ENCODE results near the gene CDC14B. TPM values are rescaled to one million over a fixed set of nuclear protein-coding genes. Genes with fewer than 3 reads are reported as not detected.
"Not testable (repeated sequence)": the region's sequence is repeated elsewhere in the genome, so short reads cannot be mapped to it uniquely, and the experiment has no call there.

Gene CDC14B
- total RNA-seq (2014; rRNA removed; shearing (Covaris generic)), result 14.4 TPM in 2 replicates

DNA sequence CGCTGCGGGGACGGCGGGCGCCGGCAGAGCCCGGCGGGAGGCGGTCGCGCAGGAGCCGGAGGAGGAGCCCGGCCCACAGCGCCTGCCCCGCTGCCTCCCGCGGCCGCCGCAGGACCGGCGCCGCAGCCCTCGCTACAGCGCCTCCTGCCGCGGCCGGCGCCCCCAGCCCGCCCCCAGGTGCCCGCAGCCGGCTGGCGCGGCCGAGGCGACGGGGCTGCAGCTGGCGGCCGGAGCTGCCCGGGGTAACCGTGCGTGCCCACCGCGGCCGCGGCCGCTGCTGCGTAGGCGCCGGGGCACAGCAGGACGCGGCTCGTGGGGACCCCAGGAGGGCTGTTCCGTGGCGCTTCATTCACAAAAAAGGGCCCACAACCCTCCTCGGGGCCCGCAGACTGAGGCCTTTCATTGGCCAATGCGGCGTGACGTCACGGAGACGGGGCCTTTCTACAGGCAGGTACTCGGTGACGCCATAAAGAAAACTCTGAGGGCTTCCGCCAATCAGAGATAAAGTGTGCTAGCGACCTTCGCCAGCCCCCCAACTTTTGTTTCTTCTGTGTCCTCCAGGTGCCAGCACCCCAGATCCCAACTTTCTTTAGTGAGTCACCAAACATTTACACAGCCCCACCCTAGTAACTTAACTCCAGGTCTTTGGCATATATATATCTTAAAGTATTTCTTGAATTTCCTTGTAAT, at the start of gene CDC14B:
Gene CDC14B, minus strand, starts transcription at position 353 of the 690 bp plus-strand sequence. CDS start 465 bp downstream, outside the sequence.
- DNase-seq (ENCODE audit: low spot score), result peak; percentile 92

DNA sequence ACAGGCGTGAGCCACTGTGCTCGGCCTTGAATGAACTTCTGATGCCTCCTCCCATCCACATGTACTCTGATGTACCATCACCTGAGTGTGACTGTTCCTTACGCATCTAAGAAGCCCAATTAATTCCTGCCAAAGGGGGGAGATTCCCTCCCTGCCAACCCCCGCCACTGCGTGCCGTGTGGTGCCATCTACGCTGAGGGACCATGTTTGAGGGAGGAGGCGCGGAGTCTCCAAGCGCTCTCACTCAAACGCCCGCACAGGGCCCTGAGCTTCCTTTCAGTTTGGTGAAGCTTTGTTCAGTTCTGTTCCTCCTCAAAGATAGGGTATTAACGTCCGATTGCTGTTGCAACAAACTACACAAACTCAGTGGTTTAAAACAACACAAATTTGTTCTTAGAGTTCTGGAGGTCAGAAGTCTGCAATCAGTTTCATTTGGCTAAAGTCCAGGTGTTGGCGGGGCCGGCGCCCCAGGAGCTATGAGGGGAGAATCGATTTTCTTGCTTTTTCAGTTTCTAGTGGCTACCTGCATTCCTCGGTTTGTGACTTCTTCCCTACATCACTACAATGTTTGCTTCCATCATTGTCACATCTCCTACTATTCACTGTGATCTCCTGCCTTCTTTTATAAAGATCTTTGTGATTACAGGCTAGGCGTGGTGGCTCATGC, 49.4 kb upstream of the CDC14B start:
- no peak for DNase-seq (ENCODE audit: low spot score)

DNA sequence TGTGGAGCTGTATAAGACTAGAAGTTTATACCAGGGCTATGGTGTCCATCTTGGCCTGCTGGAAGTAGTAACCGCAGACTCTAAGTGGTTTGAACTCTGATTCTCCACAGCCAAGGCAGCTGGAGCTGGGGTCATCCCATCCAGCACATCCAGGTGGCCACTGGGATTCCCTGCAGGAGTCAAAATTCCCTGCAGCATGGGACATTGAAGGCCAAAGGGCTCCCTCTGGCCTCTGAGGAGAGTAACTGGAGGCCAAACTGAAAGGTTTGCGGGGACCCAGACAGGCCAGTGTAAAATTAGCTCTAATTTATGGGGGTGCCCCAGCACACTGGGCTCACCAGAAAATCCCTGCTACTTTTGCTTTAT, 47.7 kb upstream of the CDC14B start:
- no peak for DNase-seq (ENCODE audit: low spot score)

DNA sequence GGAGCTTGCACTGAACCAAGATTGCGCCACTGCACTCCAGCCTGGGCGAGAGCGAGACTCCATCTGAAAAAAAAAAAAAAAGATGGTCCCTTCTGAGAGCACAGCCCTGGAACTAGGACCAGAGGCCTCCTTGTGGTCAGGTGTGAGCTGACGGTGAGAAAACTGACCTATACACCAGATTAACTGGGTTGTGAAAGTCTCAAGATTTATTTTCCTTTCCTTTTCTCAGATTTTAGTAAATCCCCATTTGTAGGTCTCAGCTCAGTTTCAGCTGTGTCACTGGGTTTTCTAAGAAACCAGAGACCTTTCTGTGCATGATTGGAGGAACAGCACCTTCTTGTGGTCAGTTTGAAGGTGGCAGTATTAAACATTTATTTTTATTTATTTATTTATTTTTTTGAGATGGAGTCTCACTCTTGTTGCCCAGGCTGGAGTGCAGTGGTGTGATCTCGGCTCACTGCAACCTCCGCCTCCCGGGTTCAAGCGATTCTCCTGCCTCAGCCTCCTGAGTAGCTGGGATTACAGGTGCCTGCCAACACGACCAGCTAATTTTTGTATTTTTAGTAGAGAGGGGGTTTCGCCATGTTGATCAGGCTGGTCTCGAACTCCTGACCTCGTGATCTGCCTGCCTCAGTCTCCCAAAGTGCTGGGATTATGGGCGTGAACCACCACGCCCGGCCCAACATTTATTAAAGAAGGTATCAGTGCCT, 47.2 kb upstream of the CDC14B start:
- peak; percentile 79 for DNase-seq (ENCODE audit: low spot score)

DNA sequence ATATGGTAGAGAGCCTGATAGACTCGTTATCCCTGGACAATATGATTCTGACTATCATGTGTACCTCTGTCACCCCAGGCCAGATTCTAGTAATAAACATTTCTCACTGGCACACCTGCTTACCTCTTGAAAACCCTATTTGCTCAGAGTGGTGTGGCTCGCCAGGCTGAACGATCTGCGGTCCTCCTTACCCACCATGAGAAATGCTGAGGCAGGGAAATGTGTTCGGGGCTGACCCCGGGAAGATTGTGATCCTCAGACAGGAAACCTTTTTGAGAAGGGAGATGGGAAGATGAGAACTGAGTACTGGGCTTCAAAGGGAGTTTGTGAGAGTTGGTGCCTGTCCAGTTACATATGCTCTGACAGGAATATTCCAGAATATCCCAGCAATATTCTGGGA, 46.1 kb upstream of the CDC14B start:
- DNase-seq (ENCODE audit: low spot score), result no peak

DNA sequence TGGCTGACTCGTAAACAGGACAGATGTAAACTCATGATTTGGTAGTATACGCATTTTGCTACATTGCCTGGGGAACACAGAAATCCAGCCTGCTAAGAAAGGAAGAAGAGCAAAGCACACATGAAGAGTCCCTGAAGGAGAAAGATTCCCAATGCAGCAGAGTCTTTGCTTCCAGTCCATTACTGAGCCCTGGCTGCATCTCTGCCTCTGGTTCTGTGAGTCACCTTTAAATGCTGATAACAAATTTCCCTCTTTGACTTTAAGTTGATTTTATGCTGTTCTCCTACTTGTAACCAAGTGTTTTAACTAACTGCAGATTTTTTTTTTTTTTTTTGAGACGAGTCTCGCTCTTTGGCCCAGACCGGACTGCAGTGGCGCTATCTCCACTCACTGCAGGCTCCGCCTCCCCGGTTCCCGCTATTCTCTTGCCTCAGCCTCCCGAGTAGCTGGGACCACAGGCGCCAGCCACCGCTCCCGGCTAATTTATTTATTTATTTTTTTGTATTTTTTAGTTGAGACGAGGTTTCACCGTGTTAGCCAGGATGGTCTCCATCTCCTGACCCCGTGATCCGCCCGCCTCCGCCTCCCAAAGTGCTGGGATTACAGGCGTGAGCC, 44.0 kb upstream of the CDC14B start:
- no peak for DNase-seq (ENCODE audit: low spot score)

DNA sequence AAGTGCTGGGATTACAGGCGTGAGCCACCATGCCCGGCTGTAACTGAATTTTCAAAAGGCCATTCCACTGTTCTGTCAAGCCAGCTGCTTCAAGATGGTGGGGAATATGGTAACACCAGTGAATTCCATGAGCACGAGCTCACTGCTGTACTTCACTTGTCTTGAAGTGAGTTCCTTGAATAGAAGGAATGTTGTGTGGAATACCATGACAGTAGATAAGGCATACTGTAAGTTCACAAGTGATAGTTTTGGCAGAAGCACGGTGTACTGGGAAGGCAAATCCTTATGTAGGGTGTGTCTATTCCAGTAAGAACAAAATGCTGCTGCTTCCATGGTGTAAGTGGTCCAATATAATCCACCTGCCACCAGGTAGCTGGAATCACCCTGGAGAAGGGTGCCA, 42.1 kb upstream of the CDC14B start:
- no peak for DNase-seq (ENCODE audit: low spot score)

DNA sequence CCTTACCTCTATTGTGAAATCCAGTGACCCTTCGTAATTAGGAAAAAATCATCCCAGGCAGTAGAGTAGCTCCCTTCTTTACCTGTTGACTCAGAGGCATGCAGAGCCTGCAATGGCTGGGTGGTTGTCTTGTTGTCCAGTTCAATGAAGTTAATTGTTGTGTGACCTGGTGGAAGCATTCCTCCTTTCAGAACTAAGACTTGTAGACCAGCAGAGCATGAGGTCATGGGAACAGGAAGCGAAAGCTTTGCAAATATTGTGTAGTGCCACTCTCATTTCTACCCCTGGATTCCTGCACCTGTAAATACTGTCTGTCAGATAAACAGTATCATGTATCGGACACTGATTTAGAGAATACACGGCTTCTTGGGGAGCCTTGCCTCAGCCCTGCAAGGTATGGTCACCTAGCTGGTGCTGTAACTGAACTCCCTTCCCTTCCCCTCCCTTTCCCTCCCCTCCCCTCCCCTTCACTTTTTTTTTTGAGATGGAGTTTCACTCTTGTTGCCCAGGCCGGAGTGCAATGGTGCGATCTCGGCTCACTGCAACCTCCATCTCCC, 41.1 kb upstream of the CDC14B start:
- no peak for DNase-seq (ENCODE audit: low spot score)

DNA sequence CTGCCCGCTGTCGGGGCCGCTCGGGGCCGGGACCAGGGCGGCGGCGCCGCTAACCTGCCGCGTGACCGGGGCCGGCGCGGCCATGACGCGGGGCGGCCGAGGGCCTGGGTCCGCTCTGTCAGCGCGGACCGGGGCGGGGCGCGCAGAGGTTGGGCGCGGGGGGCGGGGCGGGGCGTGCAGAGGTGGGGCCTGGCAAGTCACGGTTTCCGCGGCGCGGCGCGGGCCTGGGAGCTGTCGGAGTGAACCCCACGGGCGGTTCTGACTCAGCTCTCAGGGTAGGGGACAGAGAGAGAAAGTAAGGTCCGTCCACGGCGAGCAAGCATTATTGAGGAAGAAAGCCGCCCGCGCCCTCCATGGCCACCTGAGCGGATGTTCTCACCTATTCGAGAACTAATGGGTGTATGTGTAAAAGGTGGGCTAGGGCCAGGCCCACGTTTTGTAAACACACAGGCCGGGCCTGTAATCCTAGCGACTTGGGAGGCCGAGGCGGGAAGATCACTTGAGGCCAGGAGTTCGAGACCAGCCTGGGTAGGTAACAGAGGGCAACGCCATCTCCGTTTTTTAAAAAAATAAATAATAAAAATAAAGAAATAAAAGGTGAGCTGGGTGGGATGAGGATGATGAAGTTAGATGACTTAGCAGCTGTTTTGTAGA, 35.7 kb upstream of the CDC14B start, which contains the start of gene PRXL2C:
Gene PRXL2C, minus strand, starts transcription at position 120 of the 654 bp plus-strand sequence. Its CDS starts 36 bp downstream, at position 84.
- DNase-seq (ENCODE audit: low spot score), result peak; percentile 28

DNA sequence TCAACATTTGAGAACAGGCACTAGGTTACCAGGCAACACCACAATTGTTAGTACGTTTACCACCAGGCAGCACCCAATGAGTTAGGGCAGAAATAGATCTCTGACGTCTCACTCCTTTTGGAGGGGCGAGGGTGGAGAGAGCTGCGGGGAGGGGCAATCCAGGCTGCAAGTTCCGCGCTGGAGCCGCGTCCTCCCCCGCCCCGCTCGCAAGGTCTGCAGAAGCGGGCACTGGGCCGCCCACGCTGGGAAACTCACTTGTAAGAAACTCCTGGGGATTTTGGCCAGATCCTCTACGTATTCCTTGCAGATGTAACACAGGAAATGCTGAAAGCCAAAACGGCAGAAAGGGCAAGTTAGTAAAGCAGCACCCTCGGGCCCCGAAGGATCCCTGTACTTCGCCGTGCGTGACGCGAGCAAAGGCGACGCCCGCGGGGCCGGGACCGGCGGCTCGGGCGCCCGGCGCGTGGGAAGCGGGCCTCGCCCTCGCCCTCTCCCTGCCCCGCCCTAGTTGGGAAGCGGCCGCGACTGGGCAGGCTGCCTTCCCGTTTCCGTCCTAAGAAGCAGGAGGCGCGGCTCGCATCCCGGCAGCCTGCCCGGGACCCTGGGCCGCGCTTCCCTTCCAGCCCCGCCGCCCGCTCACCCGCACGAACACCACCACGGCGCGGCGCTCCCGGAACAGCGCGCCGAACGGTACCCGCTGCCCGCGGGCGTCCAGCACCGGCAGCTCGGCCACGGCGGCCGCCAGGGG, 35.0 kb upstream of the CDC14B start:
- DNase-seq (ENCODE audit: low spot score), result peak; percentile 70

DNA sequence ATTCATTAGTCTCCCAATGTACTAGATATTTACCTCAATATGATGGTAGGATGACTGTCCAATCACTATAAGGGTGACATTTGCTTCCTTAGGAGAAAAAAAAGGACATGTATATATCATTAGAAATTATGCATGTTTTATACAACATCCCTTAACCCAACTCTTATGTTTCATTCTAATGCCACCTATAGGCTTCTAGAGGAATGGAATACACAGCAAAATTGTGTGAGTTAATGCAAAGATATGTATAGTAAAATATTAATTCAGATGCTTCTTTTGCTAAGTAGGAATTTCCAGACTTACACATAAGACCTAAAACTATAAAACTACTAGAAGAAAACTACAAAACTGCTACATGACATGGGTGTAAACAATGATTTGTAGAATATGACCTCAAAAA, 32.0 kb upstream of the CDC14B start:
- no peak for DNase-seq (ENCODE audit: low spot score)

DNA sequence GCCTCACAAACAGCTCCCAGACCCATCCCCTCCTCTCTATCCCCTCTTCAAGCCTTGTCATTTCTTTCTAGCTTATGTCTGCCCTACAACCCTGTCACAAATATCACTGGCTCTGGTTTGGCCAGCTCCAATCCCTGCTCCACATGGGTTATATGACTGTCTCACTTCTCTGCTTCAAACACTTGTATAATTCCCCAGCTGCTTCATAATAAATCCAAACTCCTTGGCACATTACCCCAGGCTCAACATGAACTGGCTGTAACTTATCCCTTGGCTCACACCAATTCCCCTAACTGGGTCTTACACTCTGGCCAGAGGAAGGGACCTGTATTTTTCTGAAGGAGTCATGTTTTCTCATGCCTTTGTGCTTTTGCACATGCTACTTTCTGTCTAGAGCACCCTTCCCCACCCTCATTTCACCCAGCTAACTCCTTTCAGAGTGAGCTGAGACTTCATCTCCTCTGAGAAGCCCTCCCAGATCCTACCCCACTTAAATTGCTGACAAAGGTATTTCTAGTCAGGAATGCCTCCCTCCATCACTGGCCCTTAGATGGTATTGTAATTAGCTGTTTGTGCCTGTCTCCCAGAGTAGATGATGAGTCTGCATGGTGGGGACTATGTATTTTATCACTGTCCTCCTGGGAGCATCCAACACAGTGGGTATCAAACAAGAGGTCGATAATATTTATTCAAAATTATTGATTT, 30.1 kb upstream of the CDC14B start:
- DNase-seq (ENCODE audit: low spot score), result no peak

DNA sequence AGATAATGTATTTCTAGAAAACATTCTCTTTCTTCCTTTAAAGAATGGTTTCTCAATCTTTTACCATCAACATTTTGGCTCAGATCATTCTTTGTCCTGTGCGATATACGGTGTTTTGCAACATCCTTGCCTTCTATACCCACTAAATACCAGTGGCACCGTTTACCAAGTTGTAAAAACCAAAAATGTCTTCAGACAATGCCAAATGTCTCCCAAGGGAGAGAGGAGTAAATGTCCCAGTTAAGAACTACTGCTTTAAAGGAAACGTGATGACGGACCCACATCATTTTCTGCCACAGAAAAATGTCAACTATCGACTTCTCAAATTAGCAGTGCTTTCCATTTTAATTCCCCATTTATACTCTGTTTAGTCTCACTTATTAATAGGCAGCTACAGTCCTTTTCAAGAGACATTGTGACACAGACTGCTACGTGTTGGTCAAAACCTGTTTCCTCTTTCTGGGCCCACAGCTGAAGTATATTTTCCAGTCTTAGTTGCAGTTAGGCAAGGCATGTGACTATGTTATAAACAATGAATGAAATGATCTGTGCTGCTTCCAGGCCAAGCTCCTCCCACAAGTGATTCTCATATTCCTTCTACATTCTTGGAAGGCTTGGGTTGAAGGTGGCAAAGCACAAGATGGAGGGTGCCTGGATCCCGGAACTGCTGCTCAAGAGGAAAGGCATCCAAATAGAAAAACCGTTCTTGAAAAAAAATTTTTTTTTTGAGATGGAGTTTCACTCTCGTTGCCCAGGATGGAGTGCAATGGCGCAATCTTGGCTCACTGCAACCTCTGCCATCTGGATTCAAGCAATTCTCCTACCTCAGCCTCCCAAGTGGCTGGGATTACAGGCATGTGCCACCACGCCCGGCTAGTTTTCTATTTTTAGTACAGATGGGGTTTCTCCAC, 26.7 kb upstream of the CDC14B start:
- peak; percentile 82 for DNase-seq (ENCODE audit: low spot score)

DNA sequence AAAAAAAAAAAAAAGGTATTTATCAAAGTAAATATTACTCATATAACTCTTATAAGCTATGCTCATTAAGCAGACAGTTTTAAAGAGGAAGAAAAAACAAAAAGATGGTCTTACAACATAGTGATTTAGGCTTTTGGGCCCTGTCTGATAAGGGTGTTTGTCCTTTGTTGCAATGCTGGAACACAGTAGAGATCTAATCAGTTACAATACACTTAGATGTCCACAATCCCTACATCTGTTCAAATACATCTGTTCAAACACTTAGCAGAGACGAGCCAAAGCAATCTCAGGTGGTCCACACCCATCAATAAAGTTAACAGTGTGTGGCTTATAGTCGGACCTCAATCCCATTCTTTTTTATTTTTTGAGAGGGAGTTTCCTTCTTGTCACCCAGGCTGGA, 24.5 kb upstream of the CDC14B start:
- no peak for DNase-seq (ENCODE audit: low spot score)

DNA sequence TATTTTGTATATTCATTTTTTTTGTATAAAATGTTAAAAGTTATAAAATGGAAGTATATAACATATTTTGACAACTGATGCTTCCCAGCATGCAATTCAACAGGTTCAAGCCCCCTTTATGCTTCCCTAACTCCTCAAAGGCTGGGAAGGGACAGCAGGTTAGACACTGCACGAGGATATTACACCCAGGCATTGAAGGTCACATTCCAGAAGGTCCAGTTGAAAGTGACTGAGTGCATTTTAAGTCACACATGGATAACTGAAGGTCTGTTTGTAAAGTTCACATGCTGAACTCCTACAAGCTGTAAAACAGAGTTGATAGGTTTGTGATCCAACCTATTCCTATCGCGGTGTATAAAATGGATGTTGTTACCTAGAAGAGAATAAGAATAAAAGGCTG, 21.9 kb upstream of the CDC14B start:
- no peak for DNase-seq (ENCODE audit: low spot score)

DNA sequence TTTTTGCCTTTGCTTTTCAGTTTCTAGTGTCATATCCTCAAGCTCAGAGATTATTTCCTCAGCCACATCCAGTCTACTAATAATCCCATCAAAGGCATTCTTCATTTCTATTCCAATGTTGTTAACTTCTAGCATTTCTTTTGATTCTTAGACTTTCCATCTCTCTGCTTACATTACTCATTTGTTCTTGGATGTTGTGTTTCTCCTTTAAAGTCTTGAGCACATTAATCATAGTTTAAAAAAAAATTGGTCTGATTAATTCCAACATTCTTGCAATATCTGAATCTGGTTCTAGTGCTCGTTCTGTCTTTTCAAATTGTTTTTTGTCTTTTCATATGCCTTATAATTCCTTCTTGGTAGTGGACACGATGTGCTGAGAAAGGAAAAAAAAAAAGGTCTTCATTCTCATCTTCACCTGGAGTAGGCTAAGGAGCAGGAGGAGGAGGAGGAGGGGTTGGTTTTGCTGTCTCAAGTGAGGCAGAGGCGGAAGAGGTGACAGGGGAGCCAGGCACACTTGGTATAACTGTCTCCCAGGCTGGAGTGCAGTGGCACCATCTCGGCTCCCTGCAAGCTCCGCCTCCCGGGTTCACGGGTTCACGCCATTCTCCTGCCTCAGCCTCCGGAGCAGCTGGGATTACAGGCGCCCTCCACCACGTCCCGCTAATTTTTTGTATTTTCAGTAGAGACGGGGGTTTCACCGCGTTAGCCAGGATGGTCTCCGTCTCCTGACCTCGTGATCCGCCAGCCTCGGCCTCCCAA, 19.1 kb upstream of the CDC14B start:
- DNase-seq (ENCODE audit: low spot score), result no peak

DNA sequence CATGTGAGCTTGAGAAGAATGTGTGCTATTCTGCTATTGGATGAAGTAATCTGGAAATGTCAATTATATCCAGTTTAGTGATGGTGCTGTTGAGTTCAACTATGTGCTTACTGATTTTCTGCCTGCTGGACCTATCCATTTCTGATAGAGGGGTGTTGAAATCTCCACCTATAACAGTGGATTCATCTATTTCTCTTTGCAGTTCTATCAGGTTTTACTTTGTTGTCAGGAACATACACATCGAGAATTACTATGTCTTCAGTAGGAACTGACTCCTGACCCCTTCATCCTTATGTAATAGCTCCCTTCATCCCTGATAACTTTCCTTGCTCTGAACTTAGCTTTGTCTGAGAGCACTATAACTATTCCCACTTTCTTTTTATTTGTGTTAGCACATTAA, 16.7 kb upstream of the CDC14B start:
- DNase-seq (ENCODE audit: low spot score), result no peak

DNA sequence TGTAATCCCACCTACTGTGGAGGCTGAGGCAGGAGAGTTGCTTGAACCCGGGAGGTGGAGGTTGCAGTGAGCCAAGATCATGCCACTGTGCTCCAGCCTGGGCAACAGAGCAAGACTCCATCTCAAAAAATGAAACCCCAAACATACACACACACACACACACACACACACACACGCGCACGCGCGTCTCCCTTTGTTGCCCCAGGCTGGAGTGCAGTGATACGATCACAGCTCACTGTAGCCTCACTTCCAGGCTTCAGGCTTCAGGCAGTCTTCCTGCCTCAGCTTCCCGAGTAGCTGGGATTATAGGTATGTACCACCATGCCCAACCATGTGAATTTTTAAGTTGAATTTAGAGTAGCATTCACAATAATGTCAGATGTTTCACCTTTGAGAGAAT, 13.9 kb upstream of the CDC14B start:
- not testable (repeated sequence) for DNase-seq (ENCODE audit: low spot score)

Data from H4 (cell line).